ENCODE data around the gene ZFYVE1. TPM values are rescaled to one million over a fixed set of nuclear protein-coding genes. Genes with fewer than 3 reads are reported as not detected.
A peak's percentile ranks its signal among the peaks of the same experiment; 100 is the strongest.

The ZFYVE1 gene
- total RNA-seq, 1 experiment from 2014 or later, result 10.6 TPM

- Mint-ChIP-seq H3K36me3 (ENCODE audit: insufficient read depth, unreplicated experiment) (peaks cover 19% of the 10 kb centered on the region), H3K4me1 (ENCODE audit: low read depth, unreplicated experiment) (peaks cover 16% of the 10 kb centered on the region), H3K4me3 (ENCODE audit: low read depth, unreplicated experiment) (peak overlapping the region; percentile 84), H3K27me3 (ENCODE audit: unreplicated experiment) (peaks cover 4% of the 10 kb centered on the region), H3K27ac (ENCODE audit: unreplicated experiment) (peak overlapping the region; percentile 38), H3K9me3 (ENCODE audit: low read depth, unreplicated experiment) (no peaks in the 10 kb centered on the region)
- TF ChIP-seq CTCF (IDR thresholded peaks at IDR 0.05; ENCODE audit: unreplicated experiment), result no peak
- intact Hi-C loops (cut with micrococcal nuclease; ENCODE audit: unreplicated experiment), result no loop called here
- no peak for DNase-seq
- no TSS peak for BruUV-seq (replicated peaks)
- CTCF ChIA-PET, result no interaction called here
Measured at GRCh38 chr14:72925171-72925759, 101.6 kb downstream of the ZFYVE1 start.

- peaks cover 13% of the 10 kb centered on the region for H3K27me3 Mint-ChIP-seq (ENCODE audit: unreplicated experiment)
- DNase-seq, result peak; percentile 54
- no peaks in the 10 kb centered on the region for H3K9me3 Mint-ChIP-seq (ENCODE audit: low read depth, unreplicated experiment)
- TF ChIP-seq CTCF (IDR thresholded peaks at IDR 0.05; ENCODE audit: unreplicated experiment), result no peak
- CTCF ChIA-PET, result no interaction called here
- H3K4me1 Mint-ChIP-seq (ENCODE audit: low read depth, unreplicated experiment), result peaks cover 16% of the 10 kb centered on the region
- no peak overlapping the region for H3K27ac Mint-ChIP-seq (ENCODE audit: unreplicated experiment)
- BruUV-seq (replicated peaks), result no TSS peak
- peaks cover 19% of the 10 kb centered on the region for H3K36me3 Mint-ChIP-seq (ENCODE audit: insufficient read depth, unreplicated experiment)
- no peak overlapping the region for H3K4me3 Mint-ChIP-seq (ENCODE audit: low read depth, unreplicated experiment)
- intact Hi-C loops (cut with micrococcal nuclease; ENCODE audit: unreplicated experiment), result no loop called here
Measured at GRCh38 chr14:72924337-72924736, 102.6 kb downstream of the ZFYVE1 start.

- DNase-seq, result no peak
- Mint-ChIP-seq H3K27ac (ENCODE audit: unreplicated experiment) (no peak overlapping the region), H3K4me3 (ENCODE audit: low read depth, unreplicated experiment) (no peak overlapping the region), H3K9me3 (ENCODE audit: low read depth, unreplicated experiment) (no peaks in the 10 kb centered on the region), H3K36me3 (ENCODE audit: insufficient read depth, unreplicated experiment) (peaks cover 8% of the 10 kb centered on the region), H3K27me3 (ENCODE audit: unreplicated experiment) (peaks cover 28% of the 10 kb centered on the region), H3K4me1 (ENCODE audit: low read depth, unreplicated experiment) (peaks cover 16% of the 10 kb centered on the region)
- TF ChIP-seq CTCF (IDR thresholded peaks at IDR 0.05; ENCODE audit: unreplicated experiment), result no peak
- no TSS peak for BruUV-seq (replicated peaks)
- CTCF ChIA-PET, result no interaction called here
- intact Hi-C loops (cut with micrococcal nuclease; ENCODE audit: unreplicated experiment), result no loop called here
Measured at GRCh38 chr14:72921396-72921795, 105.5 kb downstream of the ZFYVE1 start.

GRCh38 chr14:72920008-72920407 lies 106.9 kb downstream of the ZFYVE1 start:
- H3K4me1 Mint-ChIP-seq (ENCODE audit: low read depth, unreplicated experiment), result peaks cover 9% of the 10 kb centered on the region
- CTCF ChIA-PET, result no interaction called here
- BruUV-seq (replicated peaks), result no TSS peak
- DNase-seq, result no peak
- no peak overlapping the region for H3K4me3 Mint-ChIP-seq (ENCODE audit: low read depth, unreplicated experiment)
- no peak for TF ChIP-seq CTCF (IDR thresholded peaks at IDR 0.05; ENCODE audit: unreplicated experiment)
- intact Hi-C loops (cut with micrococcal nuclease; ENCODE audit: unreplicated experiment), result no loop called here
- H3K27ac Mint-ChIP-seq (ENCODE audit: unreplicated experiment), result no peak overlapping the region
- H3K36me3 Mint-ChIP-seq (ENCODE audit: insufficient read depth, unreplicated experiment), result no peaks in the 10 kb centered on the region
- peaks cover 28% of the 10 kb centered on the region for H3K27me3 Mint-ChIP-seq (ENCODE audit: unreplicated experiment)
- H3K9me3 Mint-ChIP-seq (ENCODE audit: low read depth, unreplicated experiment), result no peaks in the 10 kb centered on the region

Other genes starting within 250 kb of the ZFYVE1 start
- gene DPF3, start 133.0 kb downstream of the ZFYVE1 start, total RNA-seq (2022), result 6.9 and 9.6 TPM in 2 replicates
- 20.8 and 21.6 TPM in 2 replicates for gene DCAF4, start 100.6 kb downstream of the ZFYVE1 start, total RNA-seq (2022)
- 87.5 and 94.2 TPM in 2 replicates for gene RBM25, start 31.4 kb upstream of the ZFYVE1 start, total RNA-seq (2022)
- gene PSEN1, start 109.4 kb upstream of the ZFYVE1 start, total RNA-seq (2022), result 68.3 and 69.5 TPM in 2 replicates
- 0.17 and 0.59 TPM in 2 replicates for gene PAPLN, start 210.4 kb upstream of the ZFYVE1 start, total RNA-seq (2022)